GM23248 (cell line): ENCODE results near the gene C1orf35.

Source experiments
- EZH2 ChIP-seq: fragments of 200-600 bp; sonication (generic); IDR thresholded peaks from 2 replicates; pipeline ENCODE4 v1.6.1; 2018; ENCODE audit warnings: antibody characterized with exemption, mild to moderate bottlenecking; ENCODE audit not compliant: insufficient read depth, poor library complexity, severe bottlenecking
- EZH2phosphoT487 ChIP-seq: fragments of 200-600 bp; sonication (generic); IDR thresholded peaks from 2 replicates; pipeline ENCODE4 v1.6.1; 2018; ENCODE audit warnings: antibody characterized with exemption, moderate library complexity, mild to moderate bottlenecking, low read depth; ENCODE audit not compliant: insufficient read depth

DNA sequence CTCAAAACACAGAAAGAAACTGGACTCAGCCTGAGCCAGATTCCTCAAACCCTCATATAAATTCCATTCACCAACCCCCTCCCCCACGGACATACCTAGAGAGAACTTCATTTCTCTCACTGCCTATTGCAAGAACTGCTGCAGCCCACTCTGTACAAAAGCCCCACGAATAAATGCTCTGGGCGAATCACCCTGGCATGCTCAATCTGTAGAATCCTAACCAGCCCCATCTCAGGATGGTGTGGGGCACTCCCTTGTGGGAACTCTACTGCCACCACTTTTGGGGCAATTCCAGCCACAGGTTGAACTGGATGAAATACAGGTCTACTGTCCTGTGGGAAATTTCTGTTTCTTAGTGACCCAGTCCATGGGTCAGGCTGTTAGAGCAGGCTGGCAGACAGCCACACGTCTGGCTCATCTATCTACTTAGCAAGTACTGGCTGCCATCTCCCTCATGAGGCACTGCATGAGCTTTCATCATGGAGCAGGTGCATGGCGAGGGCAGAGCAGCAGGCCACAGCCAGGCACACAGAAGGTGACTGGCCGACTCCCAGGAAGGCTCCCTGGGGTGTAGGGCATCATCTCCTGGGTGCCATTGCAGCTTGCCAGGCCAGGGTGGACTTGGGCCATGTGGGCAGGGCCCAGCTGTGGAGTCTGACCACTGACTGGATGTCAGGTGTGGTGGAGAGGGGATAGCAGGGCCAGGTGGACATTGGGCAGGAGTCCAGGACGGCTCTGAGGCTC, 1.6 kb upstream of the C1orf35 start:
- TF ChIP-seq EZH2 (no peak), EZH2phosphoT487 (no peak)
